H1 (cell line): ENCODE results near the gene PXK. TPM values are rescaled to one million over a fixed set of nuclear protein-coding genes. Genes with fewer than 3 reads are reported as not detected.

Experiments used
- ASH2L ChIP-seq: fragments of 200-600, 300-600 bp; sonication (generic); IDR thresholded peaks from one replicate; pipeline ENCODE4 v1.7.1; 2017; ENCODE audit warnings: low read length
- BACH1 ChIP-seq: IDR thresholded peaks from 2 replicates; pipeline ENCODE4 v1.6.1; 2012; ENCODE audit warnings: low read length, improper control_type of control experiment
- CEBPB ChIP-seq: IDR thresholded peaks from 2 replicates; pipeline ENCODE4 v1.6.1; 2012; ENCODE audit warnings: low read depth, low read length
- CHD7 ChIP-seq: fragments of 300-600 bp; sonication (generic); IDR thresholded peaks from 2 replicates; pipeline ENCODE4 v1.7.1; 2012; ENCODE audit warnings: low read length, moderate library complexity, mild to moderate bottlenecking, inconsistent platforms; ENCODE audit not compliant: insufficient replicate concordance
- GABPA ChIP-seq: IDR thresholded peaks from 2 replicates; pipeline ENCODE4 v1.6.1; 2011; ENCODE audit warnings: mild to moderate bottlenecking, low read length, moderate library complexity, borderline replicate concordance; ENCODE audit not compliant: insufficient read depth
- KDM1A ChIP-seq: fragments of 200-600, 300-600 bp; sonication (generic); IDR thresholded peaks from 2 replicates; pipeline ENCODE4 v1.7.1; 2016; ENCODE audit warnings: mild to moderate bottlenecking, low read length, borderline replicate concordance
- POLR2AphosphoS5 ChIP-seq: IDR thresholded peaks from 2 replicates; pipeline ENCODE4 v1.6.1; 2011; ENCODE audit warnings: low read depth, low read length
- RBBP5 ChIP-seq: IDR thresholded peaks from 2 replicates; pipeline ENCODE4 v1.7.1; 2012; ENCODE audit warnings: low read depth, mild to moderate bottlenecking, inconsistent platforms, low read length, moderate library complexity, borderline replicate concordance
- SIRT6 ChIP-seq: IDR thresholded peaks from one replicate; pipeline ENCODE4 v1.7.1; 2012; ENCODE audit warnings: low read length, inconsistent platforms
- TAF7 ChIP-seq: optimal IDR thresholded peaks from 2 replicates; pipeline ENCODE3; 2011; ENCODE audit warnings: low read depth, mild to moderate bottlenecking, inconsistent platforms, low read length, moderate library complexity, borderline replicate concordance
- polyA plus RNA-seq, 7 experiments: library from polyadenylated mRNA; depleted of rRNA in 3 of 7; stranded (reverse) in 5 of 7; unstranded in 2 of 7; fragments of >200 nt in 5 of 7; fragments of 200-250 nt in 2 of 7; gene quantifications; 1 replicate in 5 of 7; 2 replicates in 1 of 7; 4 replicates in 1 of 7; pipeline versions ENCODE4 v1.2.1 to v1.2.3, GENCODE V29; 2011 to 2013; ENCODE audit warnings: missing spikeins in 2 of 7, mixed read lengths in 2 of 7
- total RNA-seq: library from RNA; stranded (reverse); fragmentation: NEBNext Ultra II Directional; extraction: Animal tissue kit (Norgen Biotek cat#: 25700); gene quantifications from 2 replicates; pipeline ENCODE4 v1.2.1, GENCODE V29; 2021
- TF ChIP-seq, protein P1 (sequence below): IDR thresholded peaks from 2 replicates; pipeline ENCODE4 v1.6.1; 2012; ENCODE audit warnings: low read length, inconsistent platforms

PXK gene
- total and polyA plus RNA-seq, 2 of the 8 experiments (the other 6 are each of a cell fraction or from before 2014, with no cell fraction given) = 3.5 to 7.1 TPM

GRCh38 chr3:58411036-58411435 lies 78.3 kb downstream of the PXK start (continued):
- TF ChIP-seq CHD7 (no peak), TAF7 (no peak), POLR2AphosphoS5 (no peak), RBBP5 (no peak), CEBPB (no peak), KDM1A (no peak), ASH2L (no peak), GABPA (no peak), BACH1 (no peak), SIRT6 (no peak)
- TF ChIP-seq, protein P1, sequence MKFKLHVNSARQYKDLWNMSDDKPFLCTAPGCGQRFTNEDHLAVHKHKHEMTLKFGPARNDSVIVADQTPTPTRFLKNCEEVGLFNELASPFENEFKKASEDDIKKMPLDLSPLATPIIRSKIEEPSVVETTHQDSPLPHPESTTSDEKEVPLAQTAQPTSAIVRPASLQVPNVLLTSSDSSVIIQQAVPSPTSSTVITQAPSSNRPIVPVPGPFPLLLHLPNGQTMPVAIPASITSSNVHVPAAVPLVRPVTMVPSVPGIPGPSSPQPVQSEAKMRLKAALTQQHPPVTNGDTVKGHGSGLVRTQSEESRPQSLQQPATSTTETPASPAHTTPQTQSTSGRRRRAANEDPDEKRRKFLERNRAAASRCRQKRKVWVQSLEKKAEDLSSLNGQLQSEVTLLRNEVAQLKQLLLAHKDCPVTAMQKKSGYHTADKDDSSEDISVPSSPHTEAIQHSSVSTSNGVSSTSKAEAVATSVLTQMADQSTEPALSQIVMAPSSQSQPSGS = no peak
